ENCODE results near the gene CRMP1. TPM values are rescaled to one million over a fixed set of nuclear protein-coding genes. Genes with fewer than 3 reads are reported as not detected.

Gene CRMP1
- total RNA-seq, 1 experiment from 2014 or later: not detected

DNA sequence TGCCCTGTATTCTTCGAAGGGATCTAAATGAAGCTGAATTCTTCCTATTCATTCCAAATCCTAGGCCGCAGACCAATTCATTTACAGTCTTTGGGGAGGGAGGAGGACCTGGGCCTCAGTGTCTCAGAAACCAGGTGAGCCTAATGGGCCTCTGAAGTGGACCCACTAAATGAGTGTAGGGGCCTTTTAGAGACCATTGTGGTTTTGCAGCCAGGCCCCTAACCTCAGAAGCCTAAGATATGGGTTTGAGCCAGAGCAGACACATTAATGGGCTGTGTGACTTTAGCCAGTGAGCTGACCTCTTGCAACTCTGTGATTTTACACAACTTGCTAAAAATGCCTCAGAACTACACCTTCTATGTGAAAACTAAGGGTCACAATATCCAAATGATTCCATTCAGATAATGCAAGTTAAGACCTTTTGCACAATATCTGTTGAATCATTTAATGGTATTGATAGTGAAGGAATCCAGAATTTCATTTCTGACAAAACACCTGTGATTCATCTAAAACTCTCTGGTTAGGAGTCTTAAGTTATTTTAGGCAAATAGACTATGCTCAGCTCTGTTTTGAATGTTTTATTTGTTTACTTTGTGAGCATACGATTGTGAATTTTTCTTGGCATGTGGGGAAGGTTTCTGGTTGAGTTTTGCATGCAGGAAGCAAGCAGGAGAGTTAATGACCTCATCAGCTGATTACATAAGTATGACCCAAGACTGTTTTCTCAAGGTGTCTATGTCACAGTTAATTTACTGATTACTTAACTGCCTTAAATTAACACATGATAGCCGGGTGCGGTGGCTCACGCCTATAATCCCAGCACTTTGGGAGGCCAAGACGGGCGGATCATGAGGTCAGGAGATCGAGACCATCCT is 106.8 kb downstream of the CRMP1 start:
- Histone ChIP-seq H3K27ac (peak overlapping the region; percentile 52), H4K20me1 (ENCODE audit: insufficient read depth) (no peaks in the 10 kb centered on the region), H3F3A (ENCODE audit: insufficient read depth, low read depth) (peaks cover 6% of the 10 kb centered on the region; the same call in 1 of the 2 replicates), H3K79me2 (ENCODE audit: low read depth) (no peaks in the 10 kb centered on the region), H3K4me2 (no peak overlapping the region), H3K9me2 (ENCODE audit: insufficient read depth) (no peaks in the 10 kb centered on the region), H3K9me3 (ENCODE audit: insufficient read depth, low read depth) (no peaks in the 10 kb centered on the region), H3K4me1 (replicated peaks; ENCODE audit: insufficient read depth) (peaks cover 9% of the 10 kb centered on the region), H3K4me3 (no peak overlapping the region), H3K27me3 (ENCODE audit: insufficient read depth, low read depth) (no peaks in the 10 kb centered on the region), H2AFZ (no peak overlapping the region), H3K36me3 (ENCODE audit: low read depth) (no peaks in the 10 kb centered on the region)
- intact Hi-C loops (cut with micrococcal nuclease; ENCODE audit: unreplicated experiment): no loop called here
- TF ChIP-seq EZH2 (IDR thresholded peaks at IDR 0.05; ENCODE audit: low read depth): no peak
- TF ChIP-seq, protein P1, sequence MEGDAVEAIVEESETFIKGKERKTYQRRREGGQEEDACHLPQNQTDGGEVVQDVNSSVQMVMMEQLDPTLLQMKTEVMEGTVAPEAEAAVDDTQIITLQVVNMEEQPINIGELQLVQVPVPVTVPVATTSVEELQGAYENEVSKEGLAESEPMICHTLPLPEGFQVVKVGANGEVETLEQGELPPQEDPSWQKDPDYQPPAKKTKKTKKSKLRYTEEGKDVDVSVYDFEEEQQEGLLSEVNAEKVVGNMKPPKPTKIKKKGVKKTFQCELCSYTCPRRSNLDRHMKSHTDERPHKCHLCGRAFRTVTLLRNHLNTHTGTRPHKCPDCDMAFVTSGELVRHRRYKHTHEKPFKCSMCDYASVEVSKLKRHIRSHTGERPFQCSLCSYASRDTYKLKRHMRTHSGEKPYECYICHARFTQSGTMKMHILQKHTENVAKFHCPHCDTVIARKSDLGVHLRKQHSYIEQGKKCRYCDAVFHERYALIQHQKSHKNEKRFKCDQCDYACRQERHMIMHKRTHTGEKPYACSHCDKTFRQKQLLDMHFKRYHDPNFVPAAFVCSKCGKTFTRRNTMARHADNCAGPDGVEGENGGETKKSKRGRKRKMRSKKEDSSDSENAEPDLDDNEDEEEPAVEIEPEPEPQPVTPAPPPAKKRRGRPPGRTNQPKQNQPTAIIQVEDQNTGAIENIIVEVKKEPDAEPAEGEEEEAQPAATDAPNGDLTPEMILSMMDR (conservative IDR thresholded peaks at IDR 0.05): no peak
- no TSS peak for BruUV-seq (replicated peaks)
- POLR2A ChIA-PET (ENCODE audit: unreplicated experiment): no interaction called here
- DNase-seq: peak in 1 of 2 experiments; percentile 79
- CTCF ChIA-PET: no interaction called here

DNA sequence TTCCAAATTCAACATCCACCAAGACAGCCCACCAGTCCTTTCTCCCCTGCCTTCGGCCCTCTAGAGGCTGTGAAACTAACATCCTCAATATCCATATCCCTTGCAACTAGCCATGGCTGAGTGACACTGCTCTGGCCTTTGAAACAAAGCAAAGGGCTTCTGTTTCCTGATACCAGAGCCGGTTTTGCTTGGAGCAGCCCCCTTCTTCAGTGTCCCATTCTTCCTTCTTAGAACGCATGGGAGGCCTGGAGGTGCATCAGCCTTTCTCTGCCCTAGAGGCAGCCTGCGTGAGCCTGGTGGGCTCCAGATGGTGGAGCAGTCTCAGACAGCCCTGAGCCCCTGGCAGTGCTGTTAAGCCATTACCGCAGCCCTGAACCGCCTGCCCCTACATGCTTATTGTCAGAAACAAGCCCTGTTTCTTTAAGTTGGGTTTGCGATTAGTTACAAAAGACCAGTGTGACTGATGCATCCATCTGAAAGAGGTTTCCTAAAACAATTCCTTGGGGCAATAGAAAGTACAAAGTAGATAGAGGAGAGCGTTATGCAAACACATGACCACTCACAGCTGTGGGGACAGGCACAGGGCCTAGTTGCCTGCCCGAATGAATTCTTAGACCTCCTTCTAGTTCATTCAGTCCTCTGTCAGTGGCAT is 107.8 kb downstream of the CRMP1 start:
- CTCF ChIA-PET: no interaction called here
- TF ChIP-seq EZH2 (IDR thresholded peaks at IDR 0.05; ENCODE audit: low read depth): no peak
- TF ChIP-seq, protein P1 (conservative IDR thresholded peaks at IDR 0.05): no peak
- no peak for DNase-seq

DNA sequence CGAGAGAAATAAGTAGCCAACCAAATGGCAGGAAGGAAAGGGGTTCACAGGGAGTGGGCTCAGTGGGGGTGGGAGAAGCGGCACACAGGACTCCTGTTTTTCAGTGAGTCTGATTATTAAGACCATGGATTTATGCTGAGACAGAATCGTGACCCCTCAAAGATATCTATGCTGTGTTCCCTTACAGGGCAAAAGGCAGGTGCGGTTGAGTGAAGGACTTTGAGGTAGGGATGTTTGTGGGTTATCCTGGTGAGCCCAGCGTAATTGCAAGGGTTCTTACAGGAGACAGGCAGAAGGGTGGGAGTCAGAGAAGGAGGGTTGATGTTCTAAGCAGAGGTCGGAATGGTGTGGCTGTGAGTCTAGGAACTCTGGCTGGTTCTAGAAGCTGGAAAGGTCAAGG is 108.9 kb downstream of the CRMP1 start:
- Histone ChIP-seq H3K4me1 (replicated peaks; ENCODE audit: insufficient read depth) (peaks cover 9% of the 10 kb centered on the region), H3K4me2 (no peak overlapping the region), H3K27ac (no peak overlapping the region), H3F3A (ENCODE audit: insufficient read depth, low read depth) (peaks cover 6% of the 10 kb centered on the region; the same call in 1 of the 2 replicates), H3K9me2 (ENCODE audit: insufficient read depth) (no peaks in the 10 kb centered on the region), H3K36me3 (ENCODE audit: low read depth) (no peaks in the 10 kb centered on the region), H3K9me3 (ENCODE audit: insufficient read depth, low read depth) (no peaks in the 10 kb centered on the region), H3K4me3 (no peak overlapping the region), H3K27me3 (ENCODE audit: insufficient read depth, low read depth) (no peaks in the 10 kb centered on the region), H3K79me2 (ENCODE audit: low read depth) (no peaks in the 10 kb centered on the region), H2AFZ (no peak overlapping the region), H4K20me1 (ENCODE audit: insufficient read depth) (no peaks in the 10 kb centered on the region)
- no TSS peak for BruUV-seq (replicated peaks)
- intact Hi-C loops (cut with micrococcal nuclease; ENCODE audit: unreplicated experiment): no loop called here
- POLR2A ChIA-PET (ENCODE audit: unreplicated experiment): no interaction called here
- TF ChIP-seq, protein P1 (conservative IDR thresholded peaks at IDR 0.05): no peak
- TF ChIP-seq EZH2 (IDR thresholded peaks at IDR 0.05; ENCODE audit: low read depth): no peak
- CTCF ChIA-PET: no interaction called here
- no peak for DNase-seq

More for the DNA sequence above, 107.8 kb downstream of the CRMP1 start:
- POLR2A ChIA-PET (ENCODE audit: unreplicated experiment): no interaction called here
- no peaks in the 10 kb centered on the region for H3K79me2 ChIP-seq (ENCODE audit: low read depth)
- H3K9me2 ChIP-seq (ENCODE audit: insufficient read depth): no peaks in the 10 kb centered on the region
- intact Hi-C loops (cut with micrococcal nuclease; ENCODE audit: unreplicated experiment): no loop called here
- H3K4me3 ChIP-seq: no peak overlapping the region
- no peak overlapping the region for H2AFZ ChIP-seq
- no peaks in the 10 kb centered on the region for H4K20me1 ChIP-seq (ENCODE audit: insufficient read depth)
- H3F3A ChIP-seq (ENCODE audit: insufficient read depth, low read depth): peaks cover 6% of the 10 kb centered on the region; the same call in 1 of the 2 replicates
- no peaks in the 10 kb centered on the region for H3K27me3 ChIP-seq (ENCODE audit: insufficient read depth, low read depth)
- H3K36me3 ChIP-seq (ENCODE audit: low read depth): no peaks in the 10 kb centered on the region
- H3K27ac ChIP-seq: peak overlapping the region; percentile 52; the same call in 1 of the 2 replicates
- no peak overlapping the region for H3K4me2 ChIP-seq
- H3K9me3 ChIP-seq (ENCODE audit: insufficient read depth, low read depth): no peaks in the 10 kb centered on the region
- BruUV-seq (replicated peaks): no TSS peak
- H3K4me1 ChIP-seq (replicated peaks; ENCODE audit: insufficient read depth): peaks cover 9% of the 10 kb centered on the region

Measured in PC-9 (cell line).